ENCODE measurements around the gene E2F3.

Gene E2F3

GRCh38 chr6:20436719-20437118, 35.0 kb downstream of the E2F3 start:
- DNase-seq (ENCODE audit: low read depth, low spot score) = no peak
- Histone ChIP-seq H3K9ac (ENCODE audit: insufficient read length, low read depth) (no peak overlapping the region), H3K4me1 (ENCODE audit: insufficient read depth, insufficient read length) (no peaks in the 10 kb centered on the region), H3K4me3 (ENCODE audit: insufficient read length, low read depth) (no peak overlapping the region), H3K9me3 (ENCODE audit: insufficient read depth, low read length) (no peaks in the 10 kb centered on the region), H3K36me3 (ENCODE audit: insufficient read depth, insufficient read length, low read length) (peaks cover 43% of the 10 kb centered on the region), H3K27me3 (ENCODE audit: insufficient read depth, insufficient read length) (no peaks in the 10 kb centered on the region)
- no peak for TF ChIP-seq ZNF274 (IDR thresholded peaks at IDR 0.05; ENCODE audit: low read depth, low read length)
- no peak for TF ChIP-seq SUZ12 (IDR thresholded peaks at IDR 0.05; ENCODE audit: extremely low read depth, insufficient read depth, insufficient read length)
- TF ChIP-seq YY1 (IDR thresholded peaks at IDR 0.05; ENCODE audit: insufficient read depth, insufficient read length) = no peak

- no peak overlapping the region for H3K4me3 ChIP-seq (ENCODE audit: insufficient read length, low read depth)
These were observed 36.0 kb downstream of the E2F3 start for GRCh38 chr6:20437639-20438038.

GRCh38 chr6:20438462-20439070, 36.9 kb downstream of the E2F3 start:
- Histone ChIP-seq H3K36me3 (ENCODE audit: insufficient read depth, insufficient read length, low read length) (peaks cover 42% of the 10 kb centered on the region), H3K4me1 (ENCODE audit: insufficient read depth, insufficient read length) (no peaks in the 10 kb centered on the region), H3K9me3 (ENCODE audit: insufficient read depth, low read length) (no peaks in the 10 kb centered on the region), H3K27me3 (ENCODE audit: insufficient read depth, insufficient read length) (no peaks in the 10 kb centered on the region), H3K4me3 (ENCODE audit: insufficient read length, low read depth) (no peak overlapping the region), H3K9ac (ENCODE audit: insufficient read length, low read depth) (no peak overlapping the region)
- no peak for TF ChIP-seq SUZ12 (IDR thresholded peaks at IDR 0.05; ENCODE audit: extremely low read depth, insufficient read depth, insufficient read length)
- TF ChIP-seq ZNF274 (IDR thresholded peaks at IDR 0.05; ENCODE audit: low read depth, low read length) = no peak
- no peak for TF ChIP-seq YY1 (IDR thresholded peaks at IDR 0.05; ENCODE audit: insufficient read depth, insufficient read length)
- DNase-seq (ENCODE audit: low read depth, low spot score) = no peak

More at GRCh38 chr6:20437639-20438038, 36.0 kb downstream of the E2F3 start:
- Histone ChIP-seq H3K9me3 (ENCODE audit: insufficient read depth, low read length) (no peaks in the 10 kb centered on the region), H3K27me3 (ENCODE audit: insufficient read depth, insufficient read length) (no peaks in the 10 kb centered on the region), H3K36me3 (ENCODE audit: insufficient read depth, insufficient read length, low read length) (peaks cover 42% of the 10 kb centered on the region), H3K9ac (ENCODE audit: insufficient read length, low read depth) (no peak overlapping the region), H3K4me1 (ENCODE audit: insufficient read depth, insufficient read length) (no peaks in the 10 kb centered on the region)
- no peak for TF ChIP-seq SUZ12 (IDR thresholded peaks at IDR 0.05; ENCODE audit: extremely low read depth, insufficient read depth, insufficient read length)
- no peak for TF ChIP-seq ZNF274 (IDR thresholded peaks at IDR 0.05; ENCODE audit: low read depth, low read length)
- no peak for TF ChIP-seq YY1 (IDR thresholded peaks at IDR 0.05; ENCODE audit: insufficient read depth, insufficient read length)
- no peak for DNase-seq (ENCODE audit: low read depth, low spot score)

- DNase-seq (ENCODE audit: low read depth, low spot score) = no peak
- no peak overlapping the region for H3K9ac ChIP-seq (ENCODE audit: insufficient read length, low read depth)
- no peaks in the 10 kb centered on the region for H3K9me3 ChIP-seq (ENCODE audit: insufficient read depth, low read length)
- H3K36me3 ChIP-seq (ENCODE audit: insufficient read depth, insufficient read length, low read length) = peaks cover 40% of the 10 kb centered on the region
- H3K27me3 ChIP-seq (ENCODE audit: insufficient read depth, insufficient read length) = no peaks in the 10 kb centered on the region
- no peak overlapping the region for H3K4me3 ChIP-seq (ENCODE audit: insufficient read length, low read depth)
- H3K4me1 ChIP-seq (ENCODE audit: insufficient read depth, insufficient read length) = no peaks in the 10 kb centered on the region
- no peak for TF ChIP-seq ZNF274 (IDR thresholded peaks at IDR 0.05; ENCODE audit: low read depth, low read length)
- no peak for TF ChIP-seq SUZ12 (IDR thresholded peaks at IDR 0.05; ENCODE audit: extremely low read depth, insufficient read depth, insufficient read length)
- TF ChIP-seq YY1 (IDR thresholded peaks at IDR 0.05; ENCODE audit: insufficient read depth, insufficient read length) = no peak
These were observed 37.9 kb downstream of the E2F3 start for GRCh38 chr6:20439558-20439957.

GRCh38 chr6:20440296-20440695, 38.6 kb downstream of the E2F3 start:
- no peaks in the 10 kb centered on the region for H3K9me3 ChIP-seq (ENCODE audit: insufficient read depth, low read length)
- no peaks in the 10 kb centered on the region for H3K4me1 ChIP-seq (ENCODE audit: insufficient read depth, insufficient read length)
- no peak overlapping the region for H3K4me3 ChIP-seq (ENCODE audit: insufficient read length, low read depth)
- TF ChIP-seq ZNF274 (IDR thresholded peaks at IDR 0.05; ENCODE audit: low read depth, low read length) (no peak), SUZ12 (IDR thresholded peaks at IDR 0.05; ENCODE audit: extremely low read depth, insufficient read depth, insufficient read length) (no peak), YY1 (IDR thresholded peaks at IDR 0.05; ENCODE audit: insufficient read depth, insufficient read length) (no peak)
- peaks cover 38% of the 10 kb centered on the region for H3K36me3 ChIP-seq (ENCODE audit: insufficient read depth, insufficient read length, low read length)
- no peaks in the 10 kb centered on the region for H3K27me3 ChIP-seq (ENCODE audit: insufficient read depth, insufficient read length)
- no peak overlapping the region for H3K9ac ChIP-seq (ENCODE audit: insufficient read length, low read depth)
- no peak for DNase-seq (ENCODE audit: low read depth, low spot score)

- Histone ChIP-seq H3K4me1 (ENCODE audit: insufficient read depth, insufficient read length) (no peaks in the 10 kb centered on the region), H3K9me3 (ENCODE audit: insufficient read depth, low read length) (no peaks in the 10 kb centered on the region), H3K27me3 (ENCODE audit: insufficient read depth, insufficient read length) (no peaks in the 10 kb centered on the region), H3K36me3 (ENCODE audit: insufficient read depth, insufficient read length, low read length) (peaks cover 38% of the 10 kb centered on the region), H3K9ac (ENCODE audit: insufficient read length, low read depth) (no peak overlapping the region), H3K4me3 (ENCODE audit: insufficient read length, low read depth) (no peak overlapping the region)
- DNase-seq (ENCODE audit: low read depth, low spot score) = no peak
- no peak for TF ChIP-seq ZNF274 (IDR thresholded peaks at IDR 0.05; ENCODE audit: low read depth, low read length)
- no peak for TF ChIP-seq YY1 (IDR thresholded peaks at IDR 0.05; ENCODE audit: insufficient read depth, insufficient read length)
- TF ChIP-seq SUZ12 (IDR thresholded peaks at IDR 0.05; ENCODE audit: extremely low read depth, insufficient read depth, insufficient read length) = no peak
These were observed 39.6 kb downstream of the E2F3 start for GRCh38 chr6:20441236-20441635.

- DNase-seq (ENCODE audit: low read depth, low spot score) = no peak
- no peak overlapping the region for H3K4me3 ChIP-seq (ENCODE audit: insufficient read length, low read depth)
- H3K4me1 ChIP-seq (ENCODE audit: insufficient read depth, insufficient read length) = no peaks in the 10 kb centered on the region
- H3K9ac ChIP-seq (ENCODE audit: insufficient read length, low read depth) = no peak overlapping the region
- H3K36me3 ChIP-seq (ENCODE audit: insufficient read depth, insufficient read length, low read length) = peaks cover 36% of the 10 kb centered on the region
- no peaks in the 10 kb centered on the region for H3K9me3 ChIP-seq (ENCODE audit: insufficient read depth, low read length)
- H3K27me3 ChIP-seq (ENCODE audit: insufficient read depth, insufficient read length) = no peaks in the 10 kb centered on the region
- TF ChIP-seq ZNF274 (IDR thresholded peaks at IDR 0.05; ENCODE audit: low read depth, low read length) (no peak), SUZ12 (IDR thresholded peaks at IDR 0.05; ENCODE audit: extremely low read depth, insufficient read depth, insufficient read length) (no peak), YY1 (IDR thresholded peaks at IDR 0.05; ENCODE audit: insufficient read depth, insufficient read length) (no peak)
These were observed 40.2 kb downstream of the E2F3 start for GRCh38 chr6:20441921-20442320.
